H1 (cell line): ENCODE data around the gene KCNAB3. TPM values are rescaled to one million over a fixed set of nuclear protein-coding genes. Genes with fewer than 3 reads are reported as not detected.

ENCODE experiments used
- SIX5 ChIP-seq: IDR thresholded peaks from 2 replicates; pipeline ENCODE4 v1.6.1; 2011; ENCODE audit warnings: mild to moderate bottlenecking, low read depth, low read length
- polyA plus RNA-seq, 7 experiments: library from polyadenylated mRNA; depleted of rRNA in 3 of 7; stranded (reverse) in 5 of 7; unstranded in 2 of 7; fragments of >200 nt in 5 of 7; fragments of 200-250 nt in 2 of 7; gene quantifications; 1 replicate in 5 of 7; 2 replicates in 1 of 7; 4 replicates in 1 of 7; pipeline versions ENCODE4 v1.2.1 to v1.2.3, GENCODE V29; 2011 to 2013; ENCODE audit warnings: missing spikeins in 2 of 7, mixed read lengths in 2 of 7
- total RNA-seq: library from RNA; stranded (reverse); fragmentation: NEBNext Ultra II Directional; extraction: Animal tissue kit (Norgen Biotek cat#: 25700); gene quantifications from 2 replicates; pipeline ENCODE4 v1.2.1, GENCODE V29; 2021

The KCNAB3 gene
- total and polyA plus RNA-seq, 2 of the 8 experiments (the other 6 are each of a cell fraction or from before 2014, with no cell fraction given), result 1.7 to 2.4 TPM

- TF ChIP-seq SIX5, result no peak
These were observed 48.1 kb upstream of the KCNAB3 start (continued) for GRCh38 chr17:7977805-7978204.
